Measurements from ENCODE around the gene WFDC11. TPM values are rescaled to one million over a fixed set of nuclear protein-coding genes. Genes with fewer than 3 reads are reported as not detected.

Gene WFDC11
- total and polyA plus RNA-seq, 8 donors = not detected

GRCh38 chr20:45636513-45636912, 33.5 kb downstream of the WFDC11 start:
- no peak for TF ChIP-seq CTCF (IDR thresholded peaks at IDR 0.05)
- no peaks in the 10 kb centered on the region for H3K9me3 ChIP-seq
- intact Hi-C loops (cut with DNase I) = no loop called here
- ATAC-seq = no peak
- no peak overlapping the region for H3K4me3 ChIP-seq
- DNase-seq = no peak
- no peaks in the 10 kb centered on the region for H3K4me1 ChIP-seq
- no peak for FAIRE-seq
- H3K36me3 ChIP-seq = no peaks in the 10 kb centered on the region
- WGBS, 2 donors = 65 to 78% methylated on average over 1 of the region's 1 CpG
- no peak overlapping the region for H3K27ac ChIP-seq
- no peaks in the 10 kb centered on the region for H3K27me3 ChIP-seq

- H3K4me1 ChIP-seq = peaks cover 0 to 3% (median 0%) of the 10 kb centered on the region in 3 donors
- ATAC-seq = no peak
- H3K27ac ChIP-seq = no peak within 1 kb of the TSS
- no peaks in the 10 kb centered on the region for H3K36me3 ChIP-seq
- DNase-seq = no peak
- WGBS, 2 donors = 64 to 71% methylated on average over 4 of the region's 4 CpGs
- H3K4me3 ChIP-seq = no peak within 1 kb of the TSS
- no peak for TF ChIP-seq CTCF (IDR thresholded peaks at IDR 0.05)
- intact Hi-C loops (cut with DNase I) = no loop called here
- H3K9me3 ChIP-seq = no peaks in the 10 kb centered on the region
- no peak for FAIRE-seq
- no peaks in the 10 kb centered on the region for H3K27me3 ChIP-seq
These were observed 38.9 kb downstream of the WFDC11 start, which contains the start of gene WFDC9 for GRCh38 chr20:45631184-45631583. TSS of gene WFDC9 (minus strand) at chr20:45631284. CDS start at chr20:45610181, 21,103 bp downstream.

- no peaks in the 10 kb centered on the region for H3K9me3 ChIP-seq
- no peak overlapping the region for H3K4me3 ChIP-seq
- H3K4me1 ChIP-seq = peaks cover 0 to 3% (median 0%) of the 10 kb centered on the region in 3 donors
- TF ChIP-seq CTCF (IDR thresholded peaks at IDR 0.05) = no peak
- intact Hi-C loops (cut with DNase I) = no loop called here
- H3K27ac ChIP-seq = no peak overlapping the region
- no peak for ATAC-seq
- no peaks in the 10 kb centered on the region for H3K27me3 ChIP-seq
- FAIRE-seq = no peak
- H3K36me3 ChIP-seq = no peaks in the 10 kb centered on the region
- no peak for DNase-seq
These were observed 39.7 kb downstream of the WFDC11 start for GRCh38 chr20:45630371-45630770.

GRCh38 chr20:45629496-45630100, 40.4 kb downstream of the WFDC11 start, which contains the start of gene WFDC10A:
TSS of gene WFDC10A (plus strand) at chr20:45629739. CDS start at chr20:45629814, 75 bp downstream.
- 11 to 13% methylated on average over 9 of the region's 9 CpGs for WGBS, 2 donors
- Histone ChIP-seq H3K36me3 (no peaks in the 10 kb centered on the region), H3K4me1 (peaks cover 0 to 3% (median 0%) of the 10 kb centered on the region in 3 donors), H3K4me3 (no peak within 1 kb of the TSS), H3K27ac (no peak within 1 kb of the TSS), H3K27me3 (no peaks in the 10 kb centered on the region), H3K9me3 (no peaks in the 10 kb centered on the region)
- intact Hi-C loops (cut with DNase I) = no loop called here
- ATAC-seq = peak; percentile 69 to 96 (median 92)
- TF ChIP-seq CTCF (IDR thresholded peaks at IDR 0.05) = peak; percentile 27 to 56 (median 51)
- FAIRE-seq = no peak
- DNase-seq = peak in 3 of 6 donors; percentile 23 to 30 (median 29)

GRCh38 chr20:45626540-45626939, 43.5 kb downstream of the WFDC11 start:
- FAIRE-seq (no peak), ATAC-seq (no peak), DNase-seq (no peak)
- Histone ChIP-seq H3K4me1 (peaks cover 0 to 11% (median 3%) of the 10 kb centered on the region in 3 donors), H3K27ac (no peak overlapping the region), H3K36me3 (no peaks in the 10 kb centered on the region), H3K9me3 (no peaks in the 10 kb centered on the region), H3K27me3 (no peaks in the 10 kb centered on the region), H3K4me3 (no peak overlapping the region)
- intact Hi-C loops (cut with DNase I) = no loop called here
- WGBS, 2 donors = 64 to 72% methylated on average over 2 of the region's 2 CpGs
- TF ChIP-seq CTCF (IDR thresholded peaks at IDR 0.05) = no peak

All from pancreas (tissue), 10 donors.